CD14-positive monocyte (primary cell): ENCODE data around the gene TAOK1. TPM values are rescaled to one million over a fixed set of nuclear protein-coding genes. Genes with fewer than 3 reads are reported as not detected.

Experiments used
- DNase-seq, 3 donors: peaks; one replicate each; pipeline ENCODE4 v3.0.0-alpha.2; 2011 to 2022
- H2AFZ ChIP-seq: 2 replicates; pipeline ENCODE4 v1.6.0; 2012; ENCODE audit warnings: mild to moderate bottlenecking, low read depth, low read length, inconsistent platforms; ENCODE audit not compliant: insufficient read depth, poor library complexity, severe bottlenecking
- H3K27ac ChIP-seq, 2 donors: 1 replicate in 1 of 2; 2 replicates in 1 of 2; pipeline ENCODE4 v1.5.1; 2012 to 2013; ENCODE audit warnings: low read length in 2 of 2, control low read depth in 1 of 2, inconsistent platforms in 1 of 2, low read depth in 1 of 2, mild to moderate bottlenecking in 1 of 2
- H3K27me3 ChIP-seq, 2 donors: one replicate each; pipeline versions ENCODE4 v1.6.0 to v1.6.1; 2011 to 2013; ENCODE audit warnings: low read length in 2 of 2; ENCODE audit not compliant: control insufficient read depth in 2 of 2, insufficient read depth in 2 of 2
- H3K36me3 ChIP-seq, 2 donors: replicated peaks in 1 of 2; 1 replicate in 1 of 2; 2 replicates in 1 of 2; pipeline versions ENCODE4 v1.5.1 to v1.6.1; 2012 to 2013; ENCODE audit warnings: low read length in 2 of 2, control low read depth in 1 of 2, inconsistent platforms in 1 of 2, mild to moderate bottlenecking in 1 of 2; ENCODE audit not compliant: insufficient read depth in 2 of 2, control insufficient read depth in 1 of 2
- H3K4me1 ChIP-seq, 2 donors: 1 replicate in 1 of 2; 2 replicates in 1 of 2; pipeline versions ENCODE4 v1.5.1 to v1.6.1; 2012 to 2013; ENCODE audit warnings: low read length in 2 of 2, control low read depth in 1 of 2, inconsistent platforms in 1 of 2, mild to moderate bottlenecking in 1 of 2, moderate library complexity in 1 of 2; ENCODE audit not compliant: insufficient read depth in 2 of 2, control insufficient read depth in 1 of 2
- H3K4me2 ChIP-seq: replicated peaks from 2 replicates; pipeline ENCODE3; 2012; ENCODE audit warnings: low read length, moderate library complexity, mild to moderate bottlenecking; ENCODE audit not compliant: poor library complexity, severe bottlenecking; ENCODE audit errors: extremely low read depth
- H3K4me3 ChIP-seq, 3 experiments: fragments of 200-600 bp in 1 of 3; sonication (generic) in 1 of 3; replicated peaks in 1 of 3; 1 replicate in 2 of 3; 2 replicates in 1 of 3; pipeline ENCODE4 v1.5.1; 2011 to 2013; ENCODE audit warnings: low read length in 3 of 3, mild to moderate bottlenecking in 3 of 3, control low read depth in 2 of 3, low read depth in 2 of 3, inconsistent platforms in 1 of 3, moderate library complexity in 1 of 3
- H3K79me2 ChIP-seq: 2 replicates; pipeline ENCODE4 v1.6.0; 2012; ENCODE audit warnings: mild to moderate bottlenecking, control low read depth, inconsistent platforms, low read length, moderate library complexity; ENCODE audit not compliant: insufficient read depth
- H3K9ac ChIP-seq: 2 replicates; pipeline ENCODE4 v1.6.0; 2017; ENCODE audit warnings: low read length, mild to moderate bottlenecking; ENCODE audit not compliant: insufficient read depth, poor library complexity, severe bottlenecking
- H3K9me3 ChIP-seq, 2 donors: replicated peaks in 1 of 2; 1 replicate in 1 of 2; 2 replicates in 1 of 2; pipeline versions ENCODE4 v1.5.1 to v1.6.1; 2012 to 2013; ENCODE audit warnings: low read length in 2 of 2, control low read depth in 1 of 2; ENCODE audit not compliant: control insufficient read depth in 1 of 2, insufficient read depth in 1 of 2
- H4K20me1 ChIP-seq: 2 replicates; pipeline ENCODE4 v1.6.0; 2012; ENCODE audit warnings: mild to moderate bottlenecking, low read length, control low read depth, moderate library complexity; ENCODE audit not compliant: insufficient read depth
- H3K27ac Mint-ChIP-seq, 7 donors: one replicate each; pipeline ENCODE4 v1.8.0; 2020; ENCODE audit warnings: mild to moderate bottlenecking in 7 of 7, mixed read lengths in 7 of 7, moderate library complexity in 6 of 7, inconsistent platforms in 2 of 7
- H3K27me3 Mint-ChIP-seq, 3 donors: one replicate each; pipeline ENCODE4 v1.8.0; 2021 to 2022; ENCODE audit warnings: low read depth in 3 of 3, mild to moderate bottlenecking in 3 of 3, mixed read lengths in 3 of 3, moderate library complexity in 3 of 3, inconsistent platforms in 1 of 3
- H3K36me3 Mint-ChIP-seq, 2 donors: one replicate each; pipeline ENCODE4 v1.8.0; 2020; ENCODE audit warnings: mixed read lengths in 2 of 2, inconsistent platforms in 1 of 2, mild to moderate bottlenecking in 1 of 2
- H3K4me1 Mint-ChIP-seq: one replicate; pipeline ENCODE4 v1.8.0; 2020; ENCODE audit warnings: mild to moderate bottlenecking, mixed read lengths
- H3K4me3 Mint-ChIP-seq, 2 donors: one replicate each; pipeline ENCODE4 v1.8.0; 2020; ENCODE audit warnings: mild to moderate bottlenecking in 2 of 2, mixed read lengths in 2 of 2, moderate library complexity in 1 of 2
- H3K9me3 Mint-ChIP-seq, 7 donors: one replicate each; pipeline ENCODE4 v1.8.0; 2020 to 2022; ENCODE audit warnings: mixed read lengths in 7 of 7, mild to moderate bottlenecking in 6 of 7, moderate library complexity in 6 of 7, inconsistent platforms in 2 of 7
- CTCF ChIP-seq: fragments of 200-600 bp; IDR thresholded peaks from one replicate; pipeline ENCODE4 v1.8.0; 2022; ENCODE audit warnings: antibody characterized with exemption, mild to moderate bottlenecking
- WGBS: methylation state at CpG from one replicate; pipeline ENCODE4 v1.1.5; 2013; ENCODE audit warnings: missing lambda C conversion rate; ENCODE audit not compliant: insufficient coverage; 5-methylcytosine and 5-hydroxymethylcytosine counted together
- intact Hi-C, 2 donors: fragments of 100-400 bp; cut with micrococcal nuclease; formaldehyde crosslinking; loops; one replicate each; pipeline versions ENCODE4 v1.15.0 to v1.15.1; 2023
- polyA plus RNA-seq, 3 donors: library from polyadenylated mRNA; depleted of rRNA in 1 of 3; unstranded in 2 of 3; stranded (reverse) in 1 of 3; fragments of 300-500 nt in 2 of 3; fragments of >200 nt in 1 of 3; fragmentation: Illumina TruSeq in 2 of 3; gene quantifications; 1 replicate in 2 of 3; 2 replicates in 1 of 3; pipeline ENCODE4 v1.2.3, GENCODE V29; 2012 to 2021

The TAOK1 gene
- polyA plus RNA-seq, 3 donors, result 2.4 to 13.9 (median 4.8) TPM

- Mint-ChIP-seq H3K27me3 (peaks cover 0 to 7% (median 2%) of the 10 kb centered on the region in 3 donors), H3K4me1 (peaks cover 43% of the 10 kb centered on the region), H3K36me3 (peaks cover 15 to 18% of the 10 kb centered on the region in 2 donors), H3K27ac (peak overlapping the region; percentile 75 to 95 (median 91)), H3K4me3 (peak overlapping the region; percentile 95 to 97), H3K9me3 (no peaks in the 10 kb centered on the region)
- H3K4me2 ChIP-seq, result peak overlapping the region; percentile 100
- under 1% methylated on average over 54 of the region's 63 CpGs for WGBS
- peak overlapping the region; percentile 76 to 97 (median 87) for H3K4me3 ChIP-seq
- H3K79me2 ChIP-seq, result peaks cover 37% of the 10 kb centered on the region
- DNase-seq, result peak; percentile 23 to 48 (median 46)
- peaks cover 18% of the 10 kb centered on the region for H4K20me1 ChIP-seq
- H3K9me3 ChIP-seq, result no peaks in the 10 kb centered on the region
- intact Hi-C loops, result loop anchor here (10.0 kb wide), 2 partner anchors 47 to 203 kb away; no protein-coding TSS in a partner anchor
- peak overlapping the region; percentile 64 to 70 for H3K27ac ChIP-seq
- peak overlapping the region; percentile 96 for H2AFZ ChIP-seq
- peak; percentile 64 for TF ChIP-seq CTCF
- peaks cover 35 to 45% of the 10 kb centered on the region in 2 donors for H3K4me1 ChIP-seq
- no peaks in the 10 kb centered on the region for H3K27me3 ChIP-seq
- H3K36me3 ChIP-seq, result no peaks in the 10 kb centered on the region
- H3K9ac ChIP-seq, result peak overlapping the region; percentile 57
Measured at GRCh38 chr17:29567554-29568330, 177.6 kb downstream of the TAOK1 start.

GRCh38 chr17:29568331-29569244 lies 178.4 kb downstream of the TAOK1 start, which contains the start of gene TP53I13:
Gene TP53I13, plus strand, starts transcription at chr17:29568701. Its CDS starts 58 bp downstream, at chr17:29568759.
- peak within 1 kb of the TSS; percentile 100 for H3K4me2 ChIP-seq
- peak within 1 kb of the TSS; percentile 76 to 97 (median 87) for H3K4me3 ChIP-seq
- H4K20me1 ChIP-seq, result peaks cover 25% of the 10 kb centered on the region
- peaks cover 40% of the 10 kb centered on the region for H3K4me1 Mint-ChIP-seq
- no peaks in the 10 kb centered on the region for H3K9me3 Mint-ChIP-seq
- TF ChIP-seq CTCF, result no peak
- H3K4me3 Mint-ChIP-seq, result peak within 1 kb of the TSS; percentile 95 to 97
- peak within 1 kb of the TSS; percentile 75 to 95 (median 91) for H3K27ac Mint-ChIP-seq
- H3K27ac ChIP-seq, result peak within 1 kb of the TSS; percentile 64 to 70
- peaks cover 0 to 7% (median 2%) of the 10 kb centered on the region in 3 donors for H3K27me3 Mint-ChIP-seq
- H3K36me3 Mint-ChIP-seq, result peaks cover 17 to 20% of the 10 kb centered on the region in 2 donors
- H3K79me2 ChIP-seq, result peaks cover 36% of the 10 kb centered on the region
- DNase-seq, result peak; percentile 45 to 51 (median 47)
- H3K36me3 ChIP-seq, result peaks cover under 1 to 6% of the 10 kb centered on the region in 2 donors
- peaks cover 32 to 45% of the 10 kb centered on the region in 2 donors for H3K4me1 ChIP-seq
- H3K27me3 ChIP-seq, result no peaks in the 10 kb centered on the region
- H3K9me3 ChIP-seq, result no peaks in the 10 kb centered on the region
- H3K9ac ChIP-seq, result peak within 1 kb of the TSS; percentile 69
- under 1% methylated on average over 82 of the region's 85 CpGs for WGBS
- intact Hi-C loops, result loop anchor here (10.0 kb wide), 2 partner anchors 46 to 204 kb away; no protein-coding TSS in a partner anchor
- H2AFZ ChIP-seq, result peak within 1 kb of the TSS; percentile 97
